ENCODE data around the gene MYLK. TPM values are rescaled to one million over a fixed set of nuclear protein-coding genes. Genes with fewer than 3 reads are reported as not detected.

MYLK gene
- total RNA-seq, 1 experiment from 2014 or later = 75.9 TPM

DNA sequence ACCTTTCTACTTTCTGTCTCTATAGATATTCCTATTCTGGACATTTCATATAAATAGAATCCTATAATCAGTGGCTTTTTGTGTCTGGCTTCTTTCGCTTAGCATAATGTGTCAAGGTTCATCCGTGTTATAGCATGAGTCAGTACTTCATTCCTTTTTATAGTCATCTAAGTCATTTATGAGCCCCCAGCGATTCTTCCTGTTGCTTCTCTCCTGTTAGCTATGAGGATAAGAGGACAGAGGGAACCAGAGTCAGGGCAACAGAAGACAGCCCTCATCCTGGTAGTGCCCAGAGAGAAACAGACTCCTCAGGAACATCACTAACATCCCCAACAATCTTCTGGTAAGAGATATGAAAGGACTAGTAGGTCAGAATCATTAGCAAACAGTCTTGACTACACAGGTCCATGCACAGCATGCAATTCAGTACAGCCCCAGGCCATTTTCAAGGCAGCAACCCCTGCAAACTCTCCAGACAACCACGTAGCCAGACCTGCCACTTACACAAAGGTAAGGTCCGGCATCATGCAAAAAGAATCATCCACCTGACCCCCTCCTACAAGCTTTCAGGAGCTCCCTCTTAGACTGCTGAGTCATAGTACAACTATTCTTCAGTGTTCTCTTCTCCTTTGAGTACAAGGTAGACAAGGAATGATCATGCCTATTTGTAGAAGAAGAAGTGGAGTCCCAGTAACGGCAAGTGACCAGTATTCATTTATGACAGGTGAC lies 91.5 kb downstream of the MYLK start:
- DNase-seq (ENCODE audit: low read depth) = no peak

DNA sequence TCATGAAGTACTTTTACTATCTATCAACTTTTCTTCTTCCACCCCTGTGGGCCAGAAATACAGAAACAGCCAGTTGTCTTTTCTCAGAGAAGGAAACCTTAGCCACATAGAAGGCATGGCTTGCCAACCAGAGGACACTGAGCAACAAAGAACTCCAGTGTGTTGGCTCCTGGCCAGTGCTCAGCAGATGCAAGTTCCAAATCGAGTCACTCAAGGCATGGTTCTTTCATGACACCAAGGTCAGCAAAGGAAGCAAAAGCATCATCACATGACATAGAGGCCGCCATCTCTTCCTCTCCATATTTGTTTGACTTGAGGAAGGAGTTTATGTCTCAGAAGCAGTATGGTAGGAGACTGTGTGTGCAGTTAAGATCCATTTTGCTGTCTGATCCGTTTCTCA lies 92.2 kb downstream of the MYLK start:
- DNase-seq (ENCODE audit: low read depth) = peak; percentile 84

DNA sequence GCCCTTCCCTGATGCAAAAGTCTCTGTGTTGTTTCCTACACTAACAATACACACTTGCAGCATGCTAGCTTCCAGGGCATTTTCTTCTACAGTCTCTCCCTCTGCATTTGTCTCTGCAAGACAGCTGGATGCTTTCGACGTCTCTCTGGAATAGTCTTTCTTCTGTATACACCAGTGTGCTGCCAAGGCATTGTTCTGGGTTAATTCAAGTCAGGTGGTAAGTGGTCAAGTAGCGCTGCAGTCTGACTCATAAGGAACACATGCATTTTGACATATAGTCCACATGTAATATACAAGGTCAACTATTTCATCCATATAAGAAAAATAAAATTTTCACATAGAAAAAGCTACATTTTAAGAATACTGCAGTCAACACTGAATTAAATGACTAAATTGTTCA lies 92.7 kb downstream of the MYLK start:
- peak; percentile 83 for DNase-seq (ENCODE audit: low read depth)

DNA sequence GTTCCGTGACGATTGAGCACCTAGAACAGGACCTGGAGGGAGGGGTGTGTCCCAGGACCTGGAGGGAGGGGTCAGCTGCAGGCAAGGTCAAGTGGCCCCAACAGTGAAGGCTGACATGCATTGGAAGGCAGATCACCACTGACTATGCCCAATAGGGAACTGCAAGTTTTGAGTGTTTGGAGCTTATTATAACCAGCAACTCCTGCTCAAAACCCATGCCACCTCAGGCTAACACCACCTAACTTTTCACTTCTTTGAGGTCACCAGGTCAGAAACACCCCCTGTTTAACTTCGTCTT lies 93.1 kb downstream of the MYLK start:
- DNase-seq (ENCODE audit: low read depth) = no peak

DNA sequence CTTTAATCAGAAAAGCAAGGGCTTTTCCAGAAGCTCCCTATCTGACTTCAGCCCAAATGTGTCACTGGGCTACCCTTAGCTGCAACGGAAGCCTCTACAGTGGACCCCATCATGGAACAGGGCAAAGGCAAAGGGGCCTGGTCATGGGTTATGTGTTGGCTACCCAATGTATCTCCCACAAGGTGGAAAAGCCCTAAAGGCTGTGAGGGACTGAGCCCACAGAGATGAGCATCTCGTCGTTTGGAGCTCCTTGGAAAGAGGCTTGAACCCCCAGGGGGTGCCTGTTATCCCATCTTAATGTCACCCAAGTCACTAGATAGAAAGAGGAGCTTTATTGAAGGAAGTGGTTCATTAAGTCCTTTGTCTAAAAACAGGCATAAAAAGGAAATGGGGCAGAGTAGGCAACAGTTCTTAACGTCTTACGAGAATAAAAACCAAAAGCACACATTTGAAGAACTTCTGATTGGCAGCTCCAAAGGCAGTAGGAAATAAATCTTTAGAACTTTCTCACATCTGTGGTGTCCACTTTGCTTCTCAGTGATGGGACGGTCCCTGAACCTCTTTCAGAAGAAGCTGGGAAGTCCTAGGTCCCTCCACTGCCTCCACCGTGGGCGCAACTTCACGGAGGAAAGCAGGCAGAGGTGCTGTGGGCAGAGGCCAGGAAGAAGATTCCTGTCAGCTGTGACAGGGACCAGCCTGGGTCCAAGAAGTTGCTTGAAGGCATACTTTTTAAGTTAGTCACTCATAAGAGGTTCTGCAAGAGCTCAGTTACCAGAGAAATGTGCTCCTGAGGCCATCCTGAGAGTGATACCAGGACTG lies 93.7 kb downstream of the MYLK start:
- DNase-seq (ENCODE audit: low read depth) = no peak

DNA sequence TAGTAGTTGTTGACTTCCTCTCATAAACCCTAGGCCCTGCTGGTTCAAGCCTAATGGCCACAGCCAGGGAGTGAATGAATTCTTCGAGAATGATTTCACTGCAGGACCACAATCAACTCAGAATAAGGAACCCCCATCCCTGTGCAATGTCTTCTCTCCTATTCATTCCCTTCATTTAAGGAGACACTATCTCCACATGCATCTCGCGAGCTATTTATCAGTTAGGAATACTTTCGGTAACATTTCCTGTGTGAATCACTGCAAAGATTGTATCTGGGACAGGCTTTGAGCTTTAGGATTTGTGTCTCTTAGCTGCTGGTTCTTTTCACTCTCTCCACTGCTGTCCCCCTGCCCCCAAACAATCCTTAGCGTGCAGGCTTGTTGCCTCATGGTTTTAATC lies 94.4 kb downstream of the MYLK start:
- DNase-seq (ENCODE audit: low read depth) = no peak

DNA sequence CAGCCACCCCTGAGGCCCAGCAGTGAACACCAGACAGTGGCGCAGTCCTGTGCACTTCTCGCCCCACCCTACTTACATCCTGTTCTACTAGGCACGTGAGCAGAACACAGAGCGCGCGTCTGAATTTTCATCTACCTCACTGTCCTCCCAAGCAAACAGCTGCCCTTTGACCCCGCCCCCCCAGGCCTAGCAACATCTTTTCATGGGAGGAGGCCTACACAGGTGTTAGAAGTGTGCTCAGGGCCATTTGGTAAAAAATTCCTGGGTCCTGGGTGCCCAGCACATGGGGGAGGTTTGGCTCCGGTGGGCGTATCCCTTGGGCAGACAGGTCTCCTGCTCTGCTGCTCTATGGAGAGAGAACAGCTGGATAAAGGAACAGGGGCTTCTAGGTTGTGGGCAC lies 95.0 kb downstream of the MYLK start:
- DNase-seq (ENCODE audit: low read depth) = no peak

DNA sequence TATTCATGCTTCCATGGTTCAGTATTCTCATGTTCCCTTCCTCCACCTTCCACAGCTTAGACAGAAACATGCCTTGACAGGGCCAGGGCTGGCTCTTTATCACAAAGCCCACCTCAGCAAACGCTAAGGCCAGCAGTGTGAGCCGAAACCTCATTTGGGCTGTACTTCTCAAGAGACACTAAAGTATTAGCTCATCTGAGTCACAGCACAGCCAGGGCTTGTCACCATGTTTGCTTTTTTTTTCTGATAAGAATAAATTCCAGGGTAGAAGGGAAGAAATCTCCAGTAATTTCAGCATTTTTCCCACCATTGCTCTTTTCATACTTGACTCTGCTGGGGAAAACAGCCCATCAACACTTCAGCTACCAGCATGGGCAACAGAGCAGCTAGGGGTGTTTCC lies 95.4 kb downstream of the MYLK start:
- no peak for DNase-seq (ENCODE audit: low read depth)

DNA sequence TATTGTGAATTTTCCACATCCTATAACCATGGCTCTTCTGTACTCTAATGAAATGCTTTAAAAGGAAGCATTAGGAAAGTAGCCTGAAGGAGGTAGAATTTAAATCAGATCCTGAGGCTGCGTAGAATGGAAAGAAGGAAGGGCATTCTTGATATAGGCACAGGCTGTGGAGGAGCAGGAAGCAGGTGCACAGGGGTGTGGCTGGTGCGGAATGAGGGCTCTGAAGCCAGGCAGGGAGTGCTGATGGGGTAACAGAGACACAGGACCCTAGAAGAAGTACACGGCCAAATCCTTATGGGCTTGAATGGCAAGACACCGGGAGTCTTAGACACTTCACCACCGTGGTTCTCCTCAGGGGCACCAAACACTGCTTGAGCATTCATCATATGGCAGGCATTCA lies 97.0 kb downstream of the MYLK start:
- no peak for DNase-seq (ENCODE audit: low read depth)

DNA sequence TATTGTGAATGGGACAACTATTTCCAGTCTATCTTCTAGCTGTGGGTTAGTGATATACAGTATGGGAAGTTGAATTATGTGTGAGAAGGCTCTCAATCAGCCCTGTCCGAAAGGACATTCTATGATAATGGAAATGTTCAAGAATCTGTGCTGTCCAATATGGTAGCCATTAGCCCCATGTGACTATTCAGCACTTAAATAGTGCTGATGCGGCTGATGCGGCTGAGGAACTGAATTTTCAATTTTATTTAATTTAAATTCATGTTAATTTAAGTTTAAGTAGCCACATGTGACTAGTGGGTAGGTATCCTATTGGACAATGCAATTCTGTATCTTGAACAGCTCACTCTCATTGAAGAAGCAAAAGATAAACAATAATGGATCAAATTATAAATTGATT lies 98.5 kb downstream of the MYLK start:
- DNase-seq (ENCODE audit: low read depth) = no peak

DNA sequence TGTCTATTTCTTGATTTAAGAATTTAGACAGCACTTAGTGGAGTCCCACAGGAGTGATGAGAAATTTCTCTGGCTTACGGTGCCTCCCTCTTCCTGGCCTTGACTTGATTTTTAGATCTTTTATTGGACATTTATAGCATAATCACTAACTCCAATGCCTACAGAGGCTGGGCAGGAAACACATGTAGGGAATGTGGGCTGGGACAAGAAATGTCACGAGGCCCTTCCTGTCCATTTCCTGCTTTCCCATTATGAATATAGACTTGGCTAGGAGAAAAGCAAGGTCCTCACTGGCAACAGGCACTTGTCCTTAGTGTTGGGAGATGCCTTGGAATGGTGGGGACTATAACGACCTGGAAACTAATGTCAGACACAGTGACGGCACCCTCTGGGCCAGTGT lies 100.3 kb downstream of the MYLK start:
- no peak for DNase-seq (ENCODE audit: low read depth)

DNA sequence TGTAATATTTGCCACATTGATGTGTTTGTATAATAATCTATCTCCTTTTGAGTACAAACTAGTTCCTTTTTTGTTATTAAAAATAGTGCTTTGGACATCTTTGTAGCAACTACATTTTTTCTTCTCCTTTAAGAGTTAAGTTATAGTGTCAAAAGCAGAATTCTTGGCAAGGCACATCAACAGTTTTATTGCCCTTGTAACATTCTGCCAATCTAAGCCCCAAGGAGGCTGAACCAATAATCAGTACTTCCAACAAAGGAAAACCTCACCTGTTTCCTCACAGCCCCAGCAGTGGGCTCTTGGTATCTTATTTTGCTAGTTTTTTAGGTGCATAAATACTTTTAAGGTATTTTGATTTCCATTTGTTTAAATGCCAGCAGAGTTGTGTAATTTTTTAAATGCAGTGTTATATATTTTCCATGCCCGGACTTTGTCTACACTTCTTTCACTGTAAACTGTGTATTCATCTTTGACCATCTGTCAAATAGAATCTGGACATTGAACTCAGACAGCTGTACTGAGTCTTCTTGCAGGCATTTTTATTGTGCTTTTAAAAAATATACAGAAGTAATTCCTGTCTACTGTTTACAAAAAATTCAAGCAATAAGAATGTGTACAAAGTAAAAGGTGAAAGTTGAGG lies 101.0 kb downstream of the MYLK start:
- no peak for DNase-seq (ENCODE audit: low read depth)

DNA sequence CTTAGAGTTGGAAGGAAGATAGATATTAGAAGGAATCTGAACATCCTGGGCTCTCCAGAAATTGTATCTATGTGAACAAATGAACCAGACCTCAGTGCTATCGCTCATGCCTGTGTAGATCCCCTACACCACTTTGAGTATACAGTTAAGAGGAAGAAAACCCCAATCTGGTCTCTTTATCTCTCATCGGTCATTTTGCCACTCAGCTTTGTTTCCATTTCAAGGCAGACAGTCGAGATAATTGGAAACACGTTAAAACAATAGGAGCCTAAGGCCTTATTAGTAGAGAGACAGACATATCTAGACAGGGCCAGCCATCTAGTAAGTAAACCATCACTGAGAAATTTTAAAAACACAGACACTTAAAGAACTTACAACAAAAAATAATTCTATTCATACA lies 101.6 kb downstream of the MYLK start:
- DNase-seq (ENCODE audit: low read depth) = no peak

DNA sequence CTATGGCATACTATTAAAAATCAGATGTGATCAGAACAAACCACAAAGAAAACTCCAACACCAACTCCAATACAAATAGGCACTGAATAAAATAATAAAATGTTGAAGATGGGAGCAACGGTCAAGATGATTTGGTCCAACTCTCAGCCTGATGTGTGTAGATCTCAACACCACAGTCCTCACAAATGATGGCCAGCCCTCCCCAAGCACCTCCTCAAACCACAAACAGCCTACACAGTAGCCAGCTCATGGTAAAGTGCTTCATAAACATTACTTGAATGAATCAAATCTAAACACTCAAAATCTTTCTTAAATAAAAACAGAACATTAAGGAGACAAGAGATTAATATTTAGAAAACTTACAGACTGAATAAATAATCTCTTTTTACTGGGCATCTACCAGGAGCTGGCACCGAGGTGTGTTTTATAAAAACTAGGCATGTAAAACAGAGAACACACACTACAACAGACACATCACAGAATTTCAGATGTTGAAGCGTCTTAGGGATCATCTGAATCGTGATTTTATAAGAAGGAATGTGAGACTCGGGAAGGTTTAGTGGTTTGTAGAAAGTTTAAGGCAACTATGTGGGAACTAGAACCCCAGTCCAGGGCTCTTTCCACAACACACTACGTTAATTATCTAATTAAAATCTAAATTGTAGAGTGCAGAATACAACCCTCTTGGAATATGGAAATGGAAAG lies 102.4 kb downstream of the MYLK start:
- DNase-seq (ENCODE audit: low read depth) = peak; percentile 28

DNA sequence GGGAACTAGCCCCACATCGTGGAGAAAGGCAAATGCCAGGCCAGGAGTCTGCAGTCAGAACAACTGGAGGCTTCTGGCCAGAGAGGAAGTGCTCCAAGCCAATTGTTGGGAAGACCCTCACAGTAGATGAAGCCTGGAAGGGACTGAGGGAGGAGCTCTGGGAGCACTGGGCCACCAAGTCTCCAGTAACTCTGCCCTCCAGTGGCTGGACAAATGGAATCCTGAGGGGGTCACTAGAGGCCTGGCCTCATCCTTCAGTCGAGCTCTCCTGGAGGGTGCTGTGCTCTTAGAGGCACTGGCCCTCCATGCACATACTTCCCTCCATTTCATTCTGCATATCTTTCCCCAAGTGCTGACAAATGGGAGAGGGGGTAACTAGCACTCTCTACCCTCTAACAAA lies 103.0 kb downstream of the MYLK start:
- DNase-seq (ENCODE audit: low read depth) = no peak

DNA sequence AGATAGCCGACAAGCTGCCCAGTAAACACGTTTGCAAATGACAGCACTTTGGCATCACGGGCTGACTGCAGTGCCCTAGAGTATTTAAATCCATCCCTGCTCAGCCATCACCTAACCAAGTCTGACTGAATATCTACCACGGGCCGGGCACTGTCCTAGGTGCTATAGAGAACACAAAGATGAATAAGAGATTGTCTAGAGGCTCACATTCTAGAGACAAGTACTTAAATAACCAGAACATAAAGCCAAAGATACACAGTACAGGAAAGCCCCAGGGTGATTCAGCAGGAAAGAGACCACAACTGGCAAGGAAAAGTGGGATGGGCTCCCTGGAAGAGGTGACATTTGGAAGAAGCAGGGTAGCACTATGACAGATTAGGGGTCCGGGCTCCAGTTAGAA lies 103.5 kb downstream of the MYLK start:
- peak; percentile 35 for DNase-seq (ENCODE audit: low read depth)

DNA sequence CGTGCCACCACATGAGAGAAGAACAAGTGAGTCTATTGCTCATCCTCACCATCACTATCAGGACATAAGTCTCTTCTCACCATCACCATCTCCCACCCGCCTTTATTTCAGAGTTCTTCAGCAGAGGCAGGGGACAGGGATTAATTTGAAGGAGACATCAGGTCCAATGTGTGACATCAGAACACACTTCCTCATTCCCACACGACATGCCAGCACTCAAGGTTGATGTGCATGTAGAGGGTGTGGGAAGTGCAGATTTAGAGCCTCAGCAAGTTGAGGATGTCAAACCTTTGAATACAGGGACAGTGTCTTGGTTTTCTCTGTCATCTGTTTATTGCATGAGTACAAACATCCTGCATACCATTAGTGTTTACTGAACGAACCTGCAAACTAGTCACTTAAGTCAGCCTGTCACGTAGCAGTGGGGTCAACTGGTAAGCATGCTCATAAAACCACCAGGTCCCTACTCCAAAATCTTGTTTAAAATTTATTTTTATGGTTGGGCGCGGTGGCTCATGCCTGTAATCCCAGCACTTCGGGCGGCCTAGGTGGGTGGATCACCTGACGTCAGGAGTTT lies 104.4 kb downstream of the MYLK start:
- DNase-seq (ENCODE audit: low read depth) = no peak

DNA sequence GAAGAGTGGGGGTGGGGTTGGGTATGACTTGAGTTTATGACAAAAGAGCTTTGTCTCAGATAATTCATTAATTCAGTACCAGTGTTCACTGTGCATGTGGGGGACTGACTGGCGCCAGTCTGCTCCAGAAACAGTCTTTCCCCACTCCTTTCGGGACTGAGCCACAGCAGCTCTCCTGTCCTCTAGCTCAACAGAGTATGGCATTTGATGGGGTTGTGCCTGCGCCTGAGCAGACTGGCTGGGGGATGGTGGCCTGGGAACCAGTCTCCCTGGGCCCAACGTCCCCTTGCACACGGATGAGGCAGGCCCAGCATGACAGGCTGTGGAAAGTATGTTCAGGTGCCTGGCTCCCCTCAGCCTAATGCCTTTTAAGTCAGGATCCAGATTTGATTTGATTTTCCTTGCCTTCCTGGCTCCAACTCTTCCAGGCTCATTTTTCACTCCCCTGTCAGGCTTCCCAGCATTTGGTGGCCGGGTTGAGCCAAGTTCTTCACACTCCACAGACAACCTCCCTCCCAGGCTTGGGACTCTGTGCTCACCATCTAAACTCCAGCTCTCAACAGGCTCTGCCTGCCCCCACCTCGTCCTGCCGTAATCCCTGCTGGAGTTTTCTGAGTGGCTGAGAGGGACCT lies 105.0 kb downstream of the MYLK start:
- DNase-seq (ENCODE audit: low read depth) = no peak

DNA sequence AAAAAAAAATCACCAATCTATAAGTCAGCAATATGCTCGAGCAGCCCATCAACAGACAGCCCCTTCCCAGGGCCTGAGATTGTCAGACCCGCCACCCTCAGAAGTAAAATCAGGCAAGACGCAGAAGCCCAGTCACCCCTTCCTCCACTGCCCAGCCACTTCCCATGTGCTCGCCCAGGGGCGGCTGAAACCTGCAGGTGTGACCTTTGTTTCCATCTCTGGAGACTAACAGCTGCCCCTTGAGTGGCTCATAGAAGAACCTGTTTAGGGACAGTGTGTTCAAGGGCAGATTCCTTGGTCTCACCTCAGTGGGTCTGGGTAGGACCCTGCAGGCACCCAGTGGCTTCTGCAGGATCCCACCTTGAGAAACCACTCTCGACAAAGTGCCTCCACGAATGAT lies 105.6 kb downstream of the MYLK start:
- DNase-seq (ENCODE audit: low read depth) = no peak

DNA sequence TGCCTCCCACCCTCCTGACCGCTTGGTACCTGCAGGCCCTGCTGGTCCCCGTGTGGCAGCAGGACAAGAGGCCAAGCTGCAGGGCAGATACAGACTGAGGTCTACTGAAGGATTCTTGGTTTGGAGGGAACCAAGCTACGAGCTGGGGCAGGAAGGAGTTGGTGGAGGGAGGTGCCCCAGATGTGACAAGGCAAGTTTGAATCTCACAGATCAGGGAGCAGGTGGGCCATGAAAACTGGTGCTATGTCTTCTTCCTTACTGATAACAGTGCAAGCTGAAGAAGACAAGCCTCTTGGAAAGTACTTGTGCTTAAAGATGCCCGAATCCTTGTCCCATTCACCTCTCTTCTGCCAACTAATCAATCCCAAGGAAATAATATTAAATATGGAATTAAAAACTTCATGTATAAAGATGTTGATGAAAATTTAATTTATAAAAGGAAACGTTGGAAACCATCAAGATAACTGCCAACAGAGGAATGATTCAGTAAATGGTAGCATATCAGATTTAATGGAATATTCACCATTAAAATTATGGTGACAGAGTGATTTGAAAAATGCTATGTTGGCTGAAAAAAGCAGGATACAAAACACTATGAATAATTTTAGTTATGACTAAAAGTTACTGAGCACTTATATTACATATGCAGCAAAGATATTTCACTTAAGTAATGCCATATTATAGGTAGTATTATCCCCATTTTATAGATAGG lies 107.9 kb downstream of the MYLK start:
- DNase-seq (ENCODE audit: low read depth) = no peak

DNA sequence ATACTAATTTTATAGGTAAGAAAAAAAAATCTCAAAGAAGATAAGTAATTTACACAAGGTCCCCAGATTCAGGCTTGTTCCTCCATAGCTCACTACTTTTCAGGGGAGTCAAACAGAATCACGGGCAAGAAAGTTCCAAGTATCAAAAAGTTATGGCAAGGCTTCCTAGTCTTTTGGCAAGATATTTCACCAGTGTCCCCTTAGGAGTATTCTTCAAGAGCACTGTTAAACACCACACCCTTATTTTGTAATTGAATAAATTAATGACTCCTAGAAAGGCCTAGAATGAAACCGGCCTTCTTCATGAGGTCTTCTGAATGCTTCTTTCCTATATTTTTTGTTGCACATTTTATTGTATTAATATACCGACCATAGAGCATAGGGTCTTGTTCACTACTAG lies 109.7 kb downstream of the MYLK start:
- DNase-seq (ENCODE audit: low read depth) = no peak
